ENCODE data around the gene C3orf20. TPM values are rescaled to one million over a fixed set of nuclear protein-coding genes. Genes with fewer than 3 reads are reported as not detected.

The C3orf20 gene
- total and polyA plus RNA-seq, 9 of the 15 experiments (the other 6 are each of a cell fraction or from before 2014, with no cell fraction given): 0.04 TPM; not detected in 8

DNA sequence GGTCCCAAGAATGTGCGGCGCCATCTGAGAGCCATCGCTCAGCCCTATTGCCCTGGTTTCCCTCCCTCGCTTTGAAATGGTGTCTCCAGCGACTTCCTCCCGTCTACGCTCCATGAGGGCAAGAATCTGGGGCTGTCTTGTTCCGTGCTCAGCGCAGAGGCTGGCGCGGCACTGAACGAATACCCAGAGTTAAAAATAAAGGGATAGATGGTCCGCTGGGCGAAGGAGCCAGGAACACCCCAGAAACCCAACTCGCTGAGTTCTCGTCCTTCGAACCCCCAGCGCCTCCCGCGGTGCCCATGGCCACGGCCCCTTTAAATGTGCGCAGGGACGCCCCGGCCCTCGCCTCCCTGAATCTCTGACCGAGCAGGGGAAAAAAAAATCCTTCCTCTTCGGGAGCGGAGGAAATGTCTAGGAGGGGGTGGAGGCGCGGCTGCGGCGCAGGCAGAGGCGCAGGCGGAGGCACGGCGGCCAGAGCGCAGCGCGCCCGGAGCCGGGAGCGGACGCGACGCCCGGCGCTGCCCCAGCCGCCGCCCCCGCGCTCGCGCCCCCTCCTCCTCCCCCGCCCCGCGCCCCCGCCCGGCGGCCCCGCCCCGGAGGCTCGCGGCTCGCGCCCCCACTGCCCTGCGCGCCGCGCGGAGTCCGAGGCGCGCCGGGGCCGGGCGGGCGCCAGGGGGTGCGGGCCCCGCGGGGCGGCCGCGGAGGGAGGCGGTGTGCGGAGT is 135.3 kb downstream of the C3orf20 start (continued):
- TF ChIP-seq PRPF4 (IDR thresholded peaks at IDR 0.05; ENCODE audit: insufficient read depth, low read depth, low read length, poor library complexity, severe bottlenecking) (no peak), MCM3 (IDR thresholded peaks at IDR 0.05) (no peak), ARNT (IDR thresholded peaks at IDR 0.05) (no peak)

DNA sequence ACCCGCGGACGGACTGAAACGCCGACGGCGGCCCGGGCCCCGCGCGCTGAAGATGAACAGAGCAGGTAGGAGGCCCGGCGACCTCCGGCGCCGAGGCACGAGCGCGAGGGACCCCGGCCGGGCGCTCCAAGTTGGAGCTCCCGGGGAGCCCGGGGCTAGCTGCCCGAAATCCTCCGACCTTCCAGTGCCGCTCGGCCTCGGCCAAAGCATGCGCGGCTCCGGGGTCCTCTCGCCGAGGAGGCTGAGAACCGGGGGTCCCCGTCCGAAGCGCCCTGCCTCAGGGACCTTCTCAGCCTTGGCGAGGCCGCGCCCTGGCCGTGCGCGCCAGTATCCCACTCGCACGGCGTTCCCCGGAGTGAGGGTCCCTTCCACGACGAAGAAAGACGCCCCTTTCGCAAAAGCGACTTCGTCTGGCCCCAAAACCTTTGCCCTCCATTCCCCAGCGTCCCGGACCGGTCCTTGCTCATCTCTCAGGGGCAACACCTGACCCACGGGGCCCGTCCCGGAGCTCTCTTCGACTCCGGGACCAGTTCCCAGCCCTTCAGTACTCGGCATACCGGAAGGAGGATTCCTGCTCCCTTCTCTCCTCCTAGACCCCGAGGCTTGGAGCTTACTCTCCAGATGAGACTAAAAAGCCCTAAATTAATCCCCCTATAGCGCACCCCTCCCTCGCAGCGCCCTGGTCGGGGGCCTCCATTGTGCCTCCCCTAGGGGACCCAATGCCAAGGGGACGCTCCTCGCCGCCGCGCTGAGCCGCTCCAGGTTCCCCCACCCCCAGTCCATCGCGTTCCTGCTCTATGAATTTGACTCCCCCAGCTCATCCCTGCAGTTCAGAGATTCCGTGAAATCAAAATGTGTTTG is 136.1 kb downstream of the C3orf20 start:
- ATAC-seq (no peak), DNase-seq (ENCODE audit: extremely low read depth in 1 of 4, low spot score in 3 of 4) (no peak), FAIRE-seq (no peak)
- Histone ChIP-seq H3K4me1 (replicated peaks in 1 of 2; ENCODE audit: control insufficient read depth in 2 of 2, insufficient read depth in 2 of 2, low read length in 2 of 2) (peaks cover 0 to 12% of the 10 kb centered on the region in 2 experiments; a peak in 2 of 5 replicates), H3K9me1 (ENCODE audit: control insufficient read depth, insufficient read depth, low read length) (no peaks in the 10 kb centered on the region), H3K27ac (ENCODE audit: extremely low read depth, low read depth, low read length) (no peak overlapping the region), H3K4me3 (no peak overlapping the region), H3K79me2 (ENCODE audit: control insufficient read depth, insufficient read depth, low read length) (no peaks in the 10 kb centered on the region), H4K20me1 (replicated peaks; ENCODE audit: control insufficient read depth, insufficient read depth, low read length) (peaks cover 10% of the 10 kb centered on the region; the same call in 1 of the 2 replicates), H3K27me3 (ENCODE audit: control insufficient read depth in 2 of 2, insufficient read depth in 2 of 2, low read length in 2 of 2) (peaks cover 44 to 82% of the 10 kb centered on the region in 2 experiments), H3K36me3 (ENCODE audit: control insufficient read depth, insufficient read depth, low read length) (no peaks in the 10 kb centered on the region), H3K9me3 (replicated peaks; ENCODE audit: control insufficient read depth, insufficient read depth, low read depth, low read length) (no peaks in the 10 kb centered on the region), H2AFZ (ENCODE audit: low read depth, low read length) (no peak overlapping the region), H3K4me2 (ENCODE audit: insufficient read depth, low read length) (no peak overlapping the region), H3K9ac (ENCODE audit: insufficient read depth in 1 of 2, low read depth in 2 of 2, low read length in 2 of 2) (no peak overlapping the region)
- no TSS peak for BruUV-seq (replicated peaks)
- CTCF ChIA-PET (ENCODE audit: low intra/inter-chr PET ratio): no interaction called here
- 10% methylated on average over 59 of the region's 78 CpGs for WGBS (ENCODE audit: insufficient coverage, low coverage, missing lambda C conversion rate)
- TF ChIP-seq PRDM10 (IDR thresholded peaks at IDR 0.05; ENCODE audit: partially characterized antibody): peak; percentile 66
- TF ChIP-seq CBX1 (IDR thresholded peaks at IDR 0.05; ENCODE audit: low read depth): no peak
- intact Hi-C loops (cut with micrococcal nuclease): no loop called here
- POLR2A ChIA-PET: no interaction called here
- in situ Hi-C loops (cut with MboI): no loop called here
